Liver (tissue), 2 donors: ENCODE measurements around the gene SOBP.

ENCODE experiments used
- CTCF ChIP-seq: fragments of 150-350 bp; IDR thresholded peaks from 2 replicates; pipeline ENCODE4 v1.5.1; 2017; ENCODE audit warnings: improper control_type of control experiment, low read depth, low read length; ENCODE audit not compliant: missing input control
- FOXA2 ChIP-seq: IDR thresholded peaks from 2 replicates; pipeline ENCODE4 v1.6.1; 2016; ENCODE audit warnings: antibody characterized with exemption
- donor health status: healthy.

- TF ChIP-seq CTCF (no peak), FOXA2 (no peak)
These were observed 101.4 kb downstream of the SOBP start for GRCh38 chr6:107591346-107591745.
